SK-N-SH treated with all-trans-retinoic acid at 6 μM for 48 hours (cell line): ENCODE data around the gene CPZ.

Source experiments
- ATAC-seq: fragments of 200-7000 bp; cut with Tn5 transposase; 3 replicates; pipeline ENCODE4 v1.9.1; 2020; ENCODE audit warnings: mild to moderate bottlenecking, moderate library complexity
- ARNTL ChIP-seq: fragments of 450-650 bp; formaldehyde crosslinking; IDR thresholded peaks from 2 replicates; pipeline ENCODE4 v1.5.0; 2020; ENCODE audit warnings: low read depth, mild to moderate bottlenecking, moderate library complexity, borderline replicate concordance
- BACH2 ChIP-seq: fragments of 250-450 bp; sonication (Bioruptor Pico); IDR thresholded peaks from 2 replicates; pipeline ENCODE4 v1.9.0; 2021; ENCODE audit warnings: mild to moderate bottlenecking, borderline replicate concordance
- CSDC2 ChIP-seq: fragments of 250-450 bp; sonication (Bioruptor Pico); IDR thresholded peaks from 2 replicates; pipeline ENCODE4 v1.5.0; 2020; ENCODE audit warnings: mild to moderate bottlenecking, moderate library complexity
- GLIS3 ChIP-seq: fragments of 250-450 bp; sonication (Bioruptor Pico); IDR thresholded peaks from 2 replicates; pipeline ENCODE4 v1.5.0; 2020; ENCODE audit warnings: mild to moderate bottlenecking, moderate library complexity
- ISL1 ChIP-seq: fragments of 250-450 bp; sonication (Bioruptor Pico); IDR thresholded peaks from 2 replicates; pipeline ENCODE4 v2.1.2; 2022; ENCODE audit warnings: mild to moderate bottlenecking, moderate library complexity
- OSR1 ChIP-seq: fragments of 250-450 bp; sonication (Bioruptor Pico); IDR thresholded peaks from 2 replicates; pipeline ENCODE4 v1.8.0; 2022; ENCODE audit warnings: moderate library complexity, mild to moderate bottlenecking, inconsistent platforms
- PPARA ChIP-seq: fragments of 250-450 bp; sonication (Bioruptor Pico); IDR thresholded peaks from 2 replicates; pipeline ENCODE4 v1.5.0; 2020; ENCODE audit warnings: mild to moderate bottlenecking, borderline replicate concordance
- RARB ChIP-seq: fragments of 250-450 bp; sonication (Bioruptor Pico); IDR thresholded peaks from 2 replicates; pipeline ENCODE4 v1.8.0; 2021; ENCODE audit warnings: mild to moderate bottlenecking, moderate library complexity
- SNAI2 ChIP-seq: fragments of 250-450 bp; sonication (Bioruptor Pico); IDR thresholded peaks from 2 replicates; pipeline ENCODE4 v1.5.0; 2020; ENCODE audit warnings: mild to moderate bottlenecking, moderate library complexity
- TCF4 ChIP-seq: fragments of 250-450 bp; sonication (Bioruptor Pico); IDR thresholded peaks from 2 replicates; pipeline ENCODE4 v1.8.0; 2021; ENCODE audit warnings: mild to moderate bottlenecking, moderate library complexity, borderline replicate concordance
- TOX ChIP-seq: fragments of 250-450 bp; sonication (Bioruptor Pico); IDR thresholded peaks from 2 replicates; pipeline ENCODE4 v1.8.0; 2021; ENCODE audit warnings: mild to moderate bottlenecking, moderate library complexity, borderline replicate concordance
- ZC3H10 ChIP-seq: fragments of 250-450 bp; sonication (Bioruptor Pico); IDR thresholded peaks from 2 replicates; pipeline ENCODE4 v1.5.1; 2021; ENCODE audit warnings: mild to moderate bottlenecking, moderate library complexity
- ZFP3 ChIP-seq: fragments of 250-450 bp; sonication (Bioruptor Pico); IDR thresholded peaks from 2 replicates; pipeline ENCODE4 v1.5.0; 2020; ENCODE audit warnings: mild to moderate bottlenecking, moderate library complexity
- ZFP30 ChIP-seq: fragments of 450-650 bp; formaldehyde crosslinking; IDR thresholded peaks from 2 replicates; pipeline ENCODE4 v1.5.0; 2022; ENCODE audit warnings: mild to moderate bottlenecking, moderate library complexity
- ZNF565 ChIP-seq: fragments of 450-650 bp; formaldehyde crosslinking; conservative IDR thresholded peaks from 2 replicates; pipeline ENCODE4 v1.5.0; 2020; ENCODE audit warnings: low read depth, mild to moderate bottlenecking, moderate library complexity
- ZNF8 ChIP-seq: fragments of 450-650 bp; formaldehyde crosslinking; IDR thresholded peaks from 2 replicates; pipeline ENCODE4 v1.5.0; 2020; ENCODE audit warnings: mild to moderate bottlenecking, moderate library complexity
- TF ChIP-seq, protein P1 (sequence below): fragments of 250-450 bp; sonication (Bioruptor Pico); IDR thresholded peaks from 2 replicates; pipeline ENCODE4 v1.5.1; 2021; ENCODE audit warnings: mild to moderate bottlenecking, moderate library complexity
- TF ChIP-seq, protein P2 (sequence below): fragments of 250-450 bp; sonication (Bioruptor Pico); IDR thresholded peaks from 2 replicates; pipeline ENCODE4 v1.8.0; 2020; ENCODE audit warnings: mild to moderate bottlenecking, moderate library complexity, borderline replicate concordance
- TF ChIP-seq, protein P3 (sequence below): fragments of 250-450 bp; sonication (Bioruptor Pico); IDR thresholded peaks from 2 replicates; pipeline ENCODE4 v1.5.1; 2020; ENCODE audit warnings: low read depth, mild to moderate bottlenecking, moderate library complexity
- TF ChIP-seq, protein P4 (sequence below): fragments of 250-450 bp; sonication (Bioruptor Pico); IDR thresholded peaks from 2 replicates; pipeline ENCODE4 v1.5.0; 2020; ENCODE audit warnings: mild to moderate bottlenecking, moderate library complexity

The CPZ gene

DNA sequence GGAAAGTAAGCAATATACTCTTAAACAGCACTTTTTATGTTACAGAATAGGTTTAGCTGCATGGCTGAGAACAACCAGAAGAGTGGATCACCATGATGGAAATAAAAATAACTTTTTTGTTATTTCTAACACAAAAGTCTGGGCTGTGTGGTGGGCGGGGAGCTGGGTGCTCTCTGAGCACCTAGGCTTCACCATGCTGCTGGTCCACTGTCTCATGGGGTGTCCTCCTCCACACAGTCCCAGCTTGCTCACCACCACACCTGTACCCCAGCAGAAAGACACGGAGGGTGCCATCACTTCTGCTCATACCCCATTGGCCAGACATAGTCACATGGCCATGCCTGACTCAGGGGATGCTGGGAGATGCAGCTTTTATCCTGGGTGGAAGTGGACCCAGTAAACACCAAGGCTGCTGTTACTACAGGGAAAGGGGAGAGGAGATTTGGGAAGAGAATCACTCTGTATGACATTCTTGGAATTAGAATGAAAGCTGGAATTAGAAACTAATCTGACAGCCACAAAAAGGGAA is 45.0 kb downstream of the CPZ start:
- TF ChIP-seq BACH2 (CRISPR knock-in tag) = no peak
- TF ChIP-seq ARNTL (CRISPR knock-in tag) = no peak
- no peak for TF ChIP-seq TCF4 (CRISPR knock-in tag)
- no peak for TF ChIP-seq ZFP3 (CRISPR knock-in tag)
- TF ChIP-seq GLIS3 (CRISPR knock-in tag) = no peak
- TF ChIP-seq, protein P1, sequence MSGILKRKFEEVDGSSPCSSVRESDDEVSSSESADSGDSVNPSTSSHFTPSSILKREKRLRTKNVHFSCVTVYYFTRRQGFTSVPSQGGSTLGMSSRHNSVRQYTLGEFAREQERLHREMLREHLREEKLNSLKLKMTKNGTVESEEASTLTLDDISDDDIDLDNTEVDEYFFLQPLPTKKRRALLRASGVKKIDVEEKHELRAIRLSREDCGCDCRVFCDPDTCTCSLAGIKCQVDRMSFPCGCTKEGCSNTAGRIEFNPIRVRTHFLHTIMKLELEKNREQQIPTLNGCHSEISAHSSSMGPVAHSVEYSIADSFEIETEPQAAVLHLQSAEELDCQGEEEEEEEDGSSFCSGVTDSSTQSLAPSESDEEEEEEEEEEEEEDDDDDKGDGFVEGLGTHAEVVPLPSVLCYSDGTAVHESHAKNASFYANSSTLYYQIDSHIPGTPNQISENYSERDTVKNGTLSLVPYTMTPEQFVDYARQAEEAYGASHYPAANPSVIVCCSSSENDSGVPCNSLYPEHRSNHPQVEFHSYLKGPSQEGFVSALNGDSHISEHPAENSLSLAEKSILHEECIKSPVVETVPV (CRISPR knock-in tag) = no peak
- TF ChIP-seq, protein P2, sequence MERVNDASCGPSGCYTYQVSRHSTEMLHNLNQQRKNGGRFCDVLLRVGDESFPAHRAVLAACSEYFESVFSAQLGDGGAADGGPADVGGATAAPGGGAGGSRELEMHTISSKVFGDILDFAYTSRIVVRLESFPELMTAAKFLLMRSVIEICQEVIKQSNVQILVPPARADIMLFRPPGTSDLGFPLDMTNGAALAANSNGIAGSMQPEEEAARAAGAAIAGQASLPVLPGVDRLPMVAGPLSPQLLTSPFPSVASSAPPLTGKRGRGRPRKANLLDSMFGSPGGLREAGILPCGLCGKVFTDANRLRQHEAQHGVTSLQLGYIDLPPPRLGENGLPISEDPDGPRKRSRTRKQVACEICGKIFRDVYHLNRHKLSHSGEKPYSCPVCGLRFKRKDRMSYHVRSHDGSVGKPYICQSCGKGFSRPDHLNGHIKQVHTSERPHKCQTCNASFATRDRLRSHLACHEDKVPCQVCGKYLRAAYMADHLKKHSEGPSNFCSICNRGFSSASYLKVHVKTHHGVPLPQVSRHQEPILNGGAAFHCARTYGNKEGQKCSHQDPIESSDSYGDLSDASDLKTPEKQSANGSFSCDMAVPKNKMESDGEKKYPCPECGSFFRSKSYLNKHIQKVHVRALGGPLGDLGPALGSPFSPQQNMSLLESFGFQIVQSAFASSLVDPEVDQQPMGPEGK (CRISPR knock-in tag) = no peak
- TF ChIP-seq, protein P3, sequence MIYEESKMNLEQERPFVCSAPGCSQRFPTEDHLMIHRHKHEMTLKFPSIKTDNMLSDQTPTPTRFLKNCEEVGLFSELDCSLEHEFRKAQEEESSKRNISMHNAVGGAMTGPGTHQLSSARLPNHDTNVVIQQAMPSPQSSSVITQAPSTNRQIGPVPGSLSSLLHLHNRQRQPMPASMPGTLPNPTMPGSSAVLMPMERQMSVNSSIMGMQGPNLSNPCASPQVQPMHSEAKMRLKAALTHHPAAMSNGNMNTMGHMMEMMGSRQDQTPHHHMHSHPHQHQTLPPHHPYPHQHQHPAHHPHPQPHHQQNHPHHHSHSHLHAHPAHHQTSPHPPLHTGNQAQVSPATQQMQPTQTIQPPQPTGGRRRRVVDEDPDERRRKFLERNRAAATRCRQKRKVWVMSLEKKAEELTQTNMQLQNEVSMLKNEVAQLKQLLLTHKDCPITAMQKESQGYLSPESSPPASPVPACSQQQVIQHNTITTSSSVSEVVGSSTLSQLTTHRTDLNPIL (CRISPR knock-in tag) = no peak
- TF ChIP-seq ZNF8 (CRISPR knock-in tag) = no peak
- TF ChIP-seq ZNF565 (CRISPR knock-in tag) = no peak
- no peak for TF ChIP-seq TOX (CRISPR knock-in tag)
- TF ChIP-seq ISL1 (CRISPR knock-in tag) = no peak
- no peak for TF ChIP-seq ZFP30
- no peak for TF ChIP-seq OSR1
- TF ChIP-seq ZC3H10 (CRISPR knock-in tag) = no peak
- no peak for ATAC-seq

DNA sequence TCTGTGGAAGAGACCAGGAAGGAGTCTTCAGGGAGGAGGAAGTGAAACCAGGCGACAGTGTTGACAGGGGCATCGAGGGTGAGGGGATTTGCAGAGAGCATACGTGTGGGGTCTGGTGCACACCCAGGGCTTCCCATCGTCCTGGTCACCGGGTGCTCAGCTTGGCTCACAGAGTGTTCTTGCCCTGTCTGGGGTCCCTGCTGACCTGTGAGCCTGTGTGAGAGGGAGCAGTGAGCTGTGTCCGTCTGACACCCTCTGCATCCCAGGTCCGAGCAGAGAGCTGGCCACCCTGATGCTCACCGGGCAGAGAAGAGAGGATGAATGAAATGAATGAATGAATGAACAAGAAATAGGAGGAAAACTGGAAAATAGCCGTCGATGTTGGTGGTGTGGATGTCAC is 46.5 kb downstream of the CPZ start:
- no peak for ATAC-seq
- TF ChIP-seq CSDC2 (CRISPR knock-in tag) (no peak), ISL1 (CRISPR knock-in tag) (no peak), TOX (CRISPR knock-in tag) (no peak), ZC3H10 (CRISPR knock-in tag) (no peak), SNAI2 (CRISPR knock-in tag) (no peak), ZNF8 (CRISPR knock-in tag) (no peak), PPARA (CRISPR knock-in tag) (no peak), OSR1 (no peak), ZNF565 (CRISPR knock-in tag) (no peak), RARB (no peak), ARNTL (CRISPR knock-in tag) (no peak)
- TF ChIP-seq, protein P4, sequence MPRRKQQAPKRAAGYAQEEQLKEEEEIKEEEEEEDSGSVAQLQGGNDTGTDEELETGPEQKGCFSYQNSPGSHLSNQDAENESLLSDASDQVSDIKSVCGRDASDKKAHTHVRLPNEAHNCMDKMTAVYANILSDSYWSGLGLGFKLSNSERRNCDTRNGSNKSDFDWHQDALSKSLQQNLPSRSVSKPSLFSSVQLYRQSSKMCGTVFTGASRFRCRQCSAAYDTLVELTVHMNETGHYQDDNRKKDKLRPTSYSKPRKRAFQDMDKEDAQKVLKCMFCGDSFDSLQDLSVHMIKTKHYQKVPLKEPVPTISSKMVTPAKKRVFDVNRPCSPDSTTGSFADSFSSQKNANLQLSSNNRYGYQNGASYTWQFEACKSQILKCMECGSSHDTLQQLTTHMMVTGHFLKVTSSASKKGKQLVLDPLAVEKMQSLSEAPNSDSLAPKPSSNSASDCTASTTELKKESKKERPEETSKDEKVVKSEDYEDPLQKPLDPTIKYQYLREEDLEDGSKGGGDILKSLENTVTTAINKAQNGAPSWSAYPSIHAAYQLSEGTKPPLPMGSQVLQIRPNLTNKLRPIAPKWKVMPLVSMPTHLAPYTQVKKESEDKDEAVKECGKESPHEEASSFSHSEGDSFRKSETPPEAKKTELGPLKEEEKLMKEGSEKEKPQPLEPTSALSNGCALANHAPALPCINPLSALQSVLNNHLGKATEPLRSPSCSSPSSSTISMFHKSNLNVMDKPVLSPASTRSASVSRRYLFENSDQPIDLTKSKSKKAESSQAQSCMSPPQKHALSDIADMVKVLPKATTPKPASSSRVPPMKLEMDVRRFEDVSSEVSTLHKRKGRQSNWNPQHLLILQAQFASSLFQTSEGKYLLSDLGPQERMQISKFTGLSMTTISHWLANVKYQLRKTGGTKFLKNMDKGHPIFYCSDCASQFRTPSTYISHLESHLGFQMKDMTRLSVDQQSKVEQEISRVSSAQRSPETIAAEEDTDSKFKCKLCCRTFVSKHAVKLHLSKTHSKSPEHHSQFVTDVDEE = no peak
- TF ChIP-seq, protein P2 (CRISPR knock-in tag) = no peak
- TF ChIP-seq, protein P3 (CRISPR knock-in tag) = no peak
